ENCODE results near the gene PHF10.

Gene PHF10

DNA sequence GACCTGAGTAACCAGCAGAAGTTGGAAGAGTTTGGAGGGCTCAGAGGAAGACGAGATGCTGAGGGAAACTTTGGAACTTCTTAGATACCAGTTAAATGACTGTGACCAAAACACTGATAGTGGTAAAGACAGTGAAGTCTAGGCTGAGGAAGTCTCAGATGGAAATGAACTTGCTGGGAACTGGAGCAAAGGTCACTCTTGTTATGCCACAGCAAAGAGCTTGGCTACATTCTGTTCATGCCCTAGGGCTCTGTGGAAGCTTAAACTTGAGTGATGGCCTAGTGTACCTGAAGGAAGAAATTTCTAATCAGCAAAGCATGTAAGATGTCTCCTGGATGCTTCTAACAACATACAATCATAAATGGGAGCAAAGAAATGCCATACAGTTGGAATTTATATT is 47.2 kb downstream of the PHF10 start:
- no peak for DNase-seq (ENCODE audit: low read depth in 2 of 2)

DNA sequence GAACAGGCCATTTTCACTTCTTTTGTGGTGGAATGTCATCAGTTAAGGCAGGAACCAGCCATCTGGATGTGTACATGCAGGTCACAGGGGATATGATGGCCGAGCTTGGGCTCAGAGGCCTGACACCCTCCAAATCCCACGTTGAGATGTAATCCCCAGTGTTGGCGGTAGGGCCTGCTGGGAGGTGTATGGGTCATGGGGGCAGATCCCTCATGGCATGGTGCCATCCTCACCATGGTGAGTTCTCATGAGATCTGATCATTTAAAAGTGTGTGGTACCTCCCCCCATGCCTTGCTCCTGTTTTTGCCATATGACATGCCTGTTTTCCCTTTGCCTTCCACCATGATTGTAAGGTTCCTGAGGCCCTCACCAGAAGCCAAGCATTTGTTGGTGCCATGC is 49.3 kb downstream of the PHF10 start:
- no peak for DNase-seq (ENCODE audit: low read depth in 2 of 2)

DNA sequence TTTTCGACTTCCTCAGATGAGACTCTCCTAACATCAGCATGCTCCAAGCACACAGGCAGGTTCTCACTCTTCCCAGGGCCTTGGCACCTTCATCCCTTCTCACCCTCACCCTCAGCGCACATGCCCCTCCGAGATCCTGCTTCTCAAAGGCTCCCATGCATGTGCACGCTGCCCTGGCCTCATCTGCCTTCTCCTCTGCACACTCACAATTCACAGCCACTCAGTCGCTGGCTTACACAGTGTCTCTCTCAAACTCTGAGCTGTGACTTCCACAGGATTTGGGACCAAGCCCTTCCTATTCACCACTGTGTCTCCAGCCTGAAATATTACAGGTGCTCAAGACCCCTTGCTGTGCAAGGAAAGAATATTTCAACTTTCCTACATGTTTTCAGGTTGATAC is 52.7 kb downstream of the PHF10 start:
- no peak for DNase-seq (ENCODE audit: low read depth in 2 of 2)

DNA sequence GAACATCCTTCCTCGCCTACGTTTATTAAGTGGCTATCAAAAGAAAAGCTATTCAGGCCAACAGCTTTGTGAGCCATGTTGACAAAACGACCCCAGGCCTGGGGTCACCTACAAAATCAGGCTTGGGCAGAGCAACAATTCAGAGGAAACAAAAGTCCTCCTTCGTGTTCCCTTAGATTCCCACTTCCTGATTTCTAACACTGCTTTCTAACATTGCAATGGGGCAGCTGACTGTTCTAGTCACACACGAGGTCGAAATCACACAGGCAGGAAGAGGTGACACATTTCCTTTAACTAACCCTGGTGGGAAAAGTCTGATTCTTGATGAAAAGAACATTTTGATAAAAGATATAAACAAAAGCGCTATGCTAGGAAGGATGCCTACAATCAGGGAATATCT is 54.4 kb downstream of the PHF10 start:
- no peak for DNase-seq (ENCODE audit: low read depth in 2 of 2)

DNA sequence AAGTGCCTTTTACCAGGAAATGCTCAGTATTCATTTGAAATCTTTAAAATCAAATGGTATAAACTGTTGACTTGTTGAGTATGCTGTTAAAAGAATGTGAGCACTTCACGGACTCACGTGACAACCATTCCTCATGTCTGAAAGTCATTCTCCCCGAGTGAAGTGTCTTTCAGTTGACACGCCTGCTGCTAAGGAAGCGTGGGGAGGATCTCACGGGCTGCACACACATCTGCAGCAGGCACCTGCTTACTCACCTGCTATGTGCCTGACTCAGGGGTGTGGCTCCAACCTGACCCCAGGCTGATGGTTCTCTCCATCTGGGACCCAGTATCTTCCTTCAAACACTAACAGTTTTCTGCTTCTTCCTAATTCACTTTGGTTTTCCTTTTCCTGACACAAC is 55.2 kb downstream of the PHF10 start:
- no peak for DNase-seq (ENCODE audit: low read depth in 2 of 2)

DNA sequence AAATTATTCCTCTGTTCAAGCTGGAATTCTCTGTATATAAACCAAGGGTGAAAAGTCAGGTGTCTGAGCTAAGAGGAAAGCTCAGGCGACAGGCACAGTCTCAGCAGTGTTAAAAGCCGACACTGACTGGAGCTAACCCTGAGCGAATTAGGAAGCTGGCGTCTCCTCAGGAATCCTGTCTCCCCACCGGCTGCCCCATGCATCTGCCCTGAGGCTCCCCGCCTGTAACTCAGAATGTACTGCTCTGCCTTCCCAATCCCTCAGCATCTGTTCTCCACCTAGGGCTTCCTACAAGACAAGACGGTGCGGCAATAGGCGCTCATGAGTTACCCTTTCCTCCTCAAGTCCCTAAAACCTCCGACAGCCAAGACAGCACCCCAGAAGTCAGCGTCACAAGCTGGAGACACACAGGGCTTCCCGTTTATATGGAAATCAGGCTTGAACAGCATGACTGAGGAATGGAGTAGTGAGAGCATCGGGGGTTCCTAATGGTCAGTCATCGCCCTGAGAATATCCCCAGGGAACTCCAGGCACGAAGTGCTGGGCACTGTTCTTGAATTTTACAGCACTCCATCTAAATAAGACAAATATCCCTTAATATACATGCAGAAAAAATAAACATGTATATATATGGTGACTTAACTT is 56.0 kb downstream of the PHF10 start:
- DNase-seq (ENCODE audit: low read depth in 2 of 2), result no peak

DNA sequence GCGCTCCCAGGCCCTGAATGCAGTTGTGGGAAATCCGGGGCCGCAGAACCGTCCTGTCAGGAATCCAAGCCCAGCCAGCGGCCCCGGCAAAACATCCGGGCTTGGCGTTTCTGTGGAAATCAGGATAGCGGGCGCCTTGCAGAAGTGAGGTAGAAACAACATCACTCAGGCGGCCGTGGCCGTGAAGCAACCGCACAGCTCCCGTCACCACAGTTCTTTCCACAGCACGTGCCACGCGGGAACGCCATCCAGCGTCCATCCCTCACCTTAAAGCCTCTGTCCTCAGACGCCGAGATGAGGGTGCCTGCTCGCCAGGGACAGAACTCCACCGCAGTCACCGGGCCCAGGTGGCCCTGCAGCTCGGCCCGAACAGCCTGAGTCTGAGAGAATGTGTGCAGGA is 56.6 kb downstream of the PHF10 start:
- no peak for DNase-seq (ENCODE audit: low read depth in 2 of 2)

DNA sequence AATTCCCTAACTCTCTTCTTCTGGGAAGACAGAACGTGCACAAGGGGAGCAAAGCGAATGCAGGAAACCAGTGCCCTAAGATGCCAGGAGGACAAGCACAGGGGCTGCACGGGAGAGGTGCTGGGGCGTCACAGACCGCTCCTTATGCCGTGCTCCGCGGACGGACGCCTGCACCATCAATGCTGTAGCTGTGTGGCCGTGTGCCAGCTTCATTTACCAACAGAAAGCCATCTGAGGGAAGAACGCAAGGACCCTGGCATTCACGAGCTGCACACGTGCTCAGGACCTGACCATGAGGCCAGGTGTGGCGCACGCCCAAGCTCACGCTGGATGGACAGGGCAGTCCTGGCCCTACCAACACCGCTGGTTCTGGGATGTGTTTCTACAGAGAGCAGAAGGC is 57.9 kb downstream of the PHF10 start:
- DNase-seq (ENCODE audit: low read depth in 2 of 2), result no peak

DNA sequence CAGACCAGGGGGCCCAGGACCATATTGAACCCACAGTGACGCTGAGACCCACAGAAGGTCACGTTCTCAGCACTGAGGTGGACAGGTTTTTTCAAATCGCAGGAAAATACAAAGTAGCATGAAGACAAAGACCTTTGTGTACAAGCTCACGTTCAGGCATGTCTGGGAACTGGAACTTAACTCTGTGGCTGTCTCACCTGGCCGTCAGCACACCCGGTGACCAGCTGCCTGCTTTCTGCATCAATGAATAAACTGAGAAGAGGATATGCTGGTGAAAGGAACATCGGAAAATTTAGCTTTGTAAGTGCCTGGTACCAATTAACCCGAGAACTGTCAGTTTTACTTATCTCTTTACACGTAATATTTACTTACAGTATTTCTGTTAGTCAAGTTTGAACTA is 59.0 kb downstream of the PHF10 start:
- no peak for DNase-seq (ENCODE audit: low read depth in 2 of 2)

DNA sequence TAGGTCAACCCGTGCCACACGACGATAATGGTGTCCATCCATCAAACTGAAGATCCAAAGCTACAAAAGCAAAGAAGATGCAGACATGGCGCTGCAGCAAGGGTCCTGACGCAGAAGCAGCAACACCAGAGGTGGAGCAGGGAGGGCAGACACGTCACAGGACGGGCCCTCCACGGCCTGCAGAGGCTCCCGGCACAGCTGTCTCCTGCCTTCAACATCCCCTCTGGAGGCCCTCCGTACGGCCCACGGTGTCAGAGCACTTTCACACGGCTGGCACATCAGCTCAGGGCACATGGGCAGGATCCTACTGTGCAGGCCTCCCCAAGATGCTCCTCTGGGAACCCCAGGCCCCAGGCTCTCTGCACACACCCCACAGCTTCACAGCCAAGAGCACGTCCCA is 60.1 kb downstream of the PHF10 start:
- no peak for DNase-seq (ENCODE audit: low read depth in 2 of 2)

DNA sequence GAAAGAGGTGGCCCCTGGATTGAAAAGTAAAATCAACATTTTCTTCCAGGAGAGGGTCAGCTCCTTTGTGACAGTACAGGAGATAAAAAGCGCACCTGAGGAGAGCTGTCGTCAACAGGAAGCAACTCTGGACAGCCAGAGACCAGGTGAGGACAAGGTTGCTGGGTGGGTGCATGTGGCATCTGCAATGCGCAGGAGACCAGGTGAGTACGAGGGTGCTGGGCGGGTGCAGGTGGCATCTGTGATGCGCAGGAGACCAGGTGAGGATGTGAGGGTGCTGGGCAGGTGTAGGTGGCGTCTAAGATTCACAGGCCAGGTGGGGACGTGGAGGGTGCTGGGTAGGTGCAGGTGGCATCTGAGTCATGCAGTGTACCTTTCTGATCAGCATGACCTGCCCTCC is 60.8 kb downstream of the PHF10 start:
- no peak for DNase-seq (ENCODE audit: low read depth in 2 of 2)

DNA sequence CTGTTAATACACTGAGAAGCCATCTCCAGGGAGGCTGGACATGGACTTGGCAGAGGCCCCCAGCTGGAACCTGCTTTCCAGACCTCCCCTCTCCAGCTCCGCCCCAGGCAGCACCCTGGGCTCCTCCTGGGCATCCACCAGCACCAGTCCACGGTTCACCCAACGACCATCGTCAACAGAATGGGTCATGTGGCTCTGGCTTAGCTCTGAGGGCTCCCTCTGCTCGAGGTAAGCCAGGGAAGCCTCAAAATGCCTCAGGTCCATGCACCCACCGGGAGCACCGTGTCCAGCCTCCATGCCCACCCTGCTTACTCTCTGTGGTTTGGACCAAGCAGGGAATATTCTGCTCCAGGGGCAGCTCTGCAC is 62.9 kb downstream of the PHF10 start:
- no peak for DNase-seq (ENCODE audit: low read depth in 2 of 2)

DNA sequence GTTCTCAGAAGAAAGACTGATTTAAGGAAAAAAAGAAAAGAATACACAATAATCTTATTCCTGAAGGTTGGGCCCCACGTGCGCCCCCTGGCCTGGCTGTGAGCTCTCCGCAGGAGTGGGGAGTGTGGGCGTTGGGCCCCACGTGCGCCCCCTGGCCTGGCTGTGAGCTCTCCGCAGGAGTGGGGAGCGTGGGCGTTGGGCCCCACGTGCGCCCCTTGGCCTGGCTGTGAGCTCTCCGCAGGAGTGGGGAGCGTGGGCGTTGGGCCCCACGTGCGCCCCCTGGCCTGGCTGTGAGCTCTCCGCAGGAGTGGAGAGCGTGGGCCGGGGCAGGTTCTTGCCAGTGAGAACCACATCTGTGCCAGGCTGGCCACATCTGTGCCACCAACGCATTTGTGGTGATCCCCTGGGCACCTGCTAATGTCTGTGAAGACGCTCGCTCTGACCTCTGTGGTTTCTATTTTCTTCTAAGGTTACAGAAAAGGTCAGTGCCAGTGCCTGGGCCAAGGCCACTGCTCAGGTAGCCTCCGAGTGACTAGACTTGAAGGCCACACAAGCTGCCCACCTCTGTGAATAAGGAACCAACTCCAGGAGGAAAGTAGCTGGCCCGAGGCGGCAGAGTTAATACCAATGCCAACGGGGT is 63.4 kb downstream of the PHF10 start:
- no peak for DNase-seq (ENCODE audit: low read depth in 2 of 2)

DNA sequence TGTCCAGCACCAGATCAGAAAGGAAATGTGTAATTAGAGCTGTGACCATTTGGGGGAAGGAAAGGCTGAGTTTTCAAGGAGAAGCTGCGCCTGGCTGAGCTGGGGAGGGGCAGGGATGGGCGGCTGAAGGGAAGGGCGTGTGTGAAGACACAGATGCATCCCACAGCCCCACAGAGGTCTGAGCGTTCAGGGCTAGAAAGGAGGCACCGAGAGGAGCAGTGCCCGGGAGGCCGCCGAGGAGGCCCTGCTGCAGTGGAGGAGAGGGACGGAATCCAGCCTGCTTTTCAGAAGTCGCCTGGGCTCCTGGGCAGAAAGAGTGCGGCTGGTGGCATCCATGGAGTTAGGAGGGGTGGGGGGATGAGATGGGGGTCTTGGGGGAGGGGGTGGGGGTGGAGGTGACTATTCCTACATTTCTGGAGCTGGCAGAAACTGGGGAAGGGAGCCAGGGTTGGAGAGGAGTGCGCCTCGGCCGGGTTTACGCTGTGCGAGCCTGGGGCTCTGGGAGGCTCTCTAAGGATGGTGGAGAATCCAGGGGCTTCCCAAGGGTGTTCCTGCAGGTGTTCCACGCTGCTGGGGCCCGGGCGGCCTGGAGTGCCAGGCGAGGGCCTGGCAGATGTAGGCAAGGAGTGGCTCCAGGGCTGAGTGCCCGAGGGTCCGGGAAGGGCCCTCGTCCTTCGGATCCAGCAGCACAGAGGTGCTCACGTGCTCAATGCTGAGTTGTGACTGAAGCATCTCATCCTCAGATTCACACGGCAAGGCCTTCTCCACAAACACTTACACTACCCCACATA is 64.3 kb downstream of the PHF10 start:
- DNase-seq (ENCODE audit: low read depth in 2 of 2), result no peak

DNA sequence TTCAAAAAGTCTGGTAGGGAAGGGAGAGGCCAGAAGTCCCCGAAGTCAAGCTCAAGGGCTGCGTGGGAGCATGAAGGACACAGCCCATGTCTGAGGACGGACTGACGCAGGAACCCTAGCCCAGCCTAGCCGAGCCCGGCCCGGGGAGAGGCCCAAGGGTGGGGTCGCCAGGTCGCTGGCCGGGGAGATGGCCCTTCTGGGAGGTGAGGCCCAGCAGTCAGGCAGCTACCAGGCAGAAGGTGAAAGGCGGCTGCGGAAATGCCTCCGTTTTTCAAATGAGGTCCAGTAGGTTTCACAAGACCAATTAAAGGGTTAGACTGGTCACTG is 67.1 kb downstream of the PHF10 start:
- DNase-seq (ENCODE audit: low read depth in 2 of 2), result no peak

DNA sequence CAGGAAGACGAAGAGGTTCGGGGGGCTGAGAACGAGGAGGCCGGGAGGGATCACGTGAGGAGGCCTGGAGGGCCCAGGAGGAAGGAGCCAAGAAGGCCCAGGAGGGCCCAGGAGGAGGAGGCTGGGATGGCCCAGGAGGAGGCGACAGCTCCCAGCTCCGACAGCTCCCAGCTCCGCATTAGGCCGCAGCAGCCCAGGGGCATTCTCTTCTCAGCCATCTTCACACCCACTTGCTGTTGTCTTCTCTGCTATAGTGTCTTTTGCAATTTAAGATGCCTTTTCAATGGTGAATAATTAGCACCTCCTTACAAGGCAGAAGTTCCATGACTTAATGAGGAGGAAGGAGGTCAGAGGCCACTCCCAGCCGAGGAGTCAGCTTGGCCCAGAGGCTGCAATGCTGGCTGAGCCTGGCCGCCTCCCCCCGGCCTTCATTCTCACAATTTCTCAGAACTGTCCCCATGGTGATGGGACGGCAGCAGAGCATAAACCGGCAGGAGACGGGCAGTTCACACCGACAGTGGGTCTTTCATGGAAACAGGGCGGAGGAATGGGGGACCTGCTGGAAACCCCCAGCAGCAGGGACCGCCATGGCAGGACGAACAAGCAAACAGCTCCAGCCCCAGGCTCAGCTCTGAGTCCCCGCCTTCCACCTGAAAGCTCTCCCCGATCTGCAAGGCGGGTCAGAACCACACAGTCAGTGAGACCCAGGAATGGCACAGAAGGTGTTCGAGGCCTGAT is 67.6 kb downstream of the PHF10 start:
- no peak for DNase-seq (ENCODE audit: low read depth in 2 of 2)

DNA sequence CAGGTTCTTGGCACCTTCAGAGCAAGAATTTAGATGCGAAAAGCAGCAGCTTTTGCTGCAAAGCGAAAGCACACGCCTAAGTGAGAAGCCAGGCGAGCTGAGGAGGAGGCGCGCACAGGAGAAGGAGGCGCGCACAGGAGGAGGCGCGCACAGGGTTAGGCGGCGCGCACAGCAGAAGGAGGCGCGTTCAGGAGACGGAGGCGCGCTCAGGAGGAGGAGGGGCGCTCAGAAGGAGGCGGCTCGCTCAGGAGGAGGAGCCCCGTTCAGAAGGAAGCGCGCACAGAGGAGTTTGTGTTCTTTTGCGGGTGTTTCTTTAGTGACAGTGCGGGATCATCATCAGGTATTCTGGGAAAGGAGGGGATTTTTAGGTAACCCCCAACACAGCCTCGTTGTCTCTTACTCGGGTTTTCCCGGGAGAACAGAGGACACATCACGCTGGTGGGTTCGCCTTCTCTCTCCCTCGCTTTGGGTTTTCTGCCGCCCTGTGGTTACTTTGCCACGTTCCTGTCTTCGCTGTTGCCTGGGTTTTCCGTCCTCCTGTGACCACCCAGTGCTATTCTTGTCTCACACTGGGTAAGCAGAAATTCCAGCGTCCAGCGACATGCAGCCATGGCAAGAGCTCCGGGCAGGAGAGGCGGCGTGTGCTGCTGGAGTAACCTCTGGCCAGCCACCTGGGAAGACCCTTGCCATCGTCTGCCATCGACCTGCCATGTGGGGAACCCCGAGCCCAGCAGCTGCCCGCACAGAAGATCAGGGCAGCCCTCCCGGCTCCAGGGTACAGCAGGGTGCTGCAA is 69.5 kb downstream of the PHF10 start:
- peak; percentile 40 to 61 for DNase-seq (ENCODE audit: low read depth in 2 of 2)

Data from stimulated activated CD8-positive, alpha-beta memory T cell treated with anti-CD3 and anti-CD28 coated beads, Interleukin-7, amount 100 ng/mL, for 4 hours (primary cell).